Stimulated activated naive CD4-positive, alpha-beta T cell (primary cell): ENCODE measurements around the gene EID3.
"Not testable (repeated sequence)": the region's sequence is repeated elsewhere in the genome, so short reads cannot be mapped to it uniquely, and the experiment has no call there.

Source experiments
- DNase-seq, 6 experiments: peaks; one replicate each; lab custom pipeline; 2025; lab: John Stamatoyannopoulos, UW

The EID3 gene

DNA sequence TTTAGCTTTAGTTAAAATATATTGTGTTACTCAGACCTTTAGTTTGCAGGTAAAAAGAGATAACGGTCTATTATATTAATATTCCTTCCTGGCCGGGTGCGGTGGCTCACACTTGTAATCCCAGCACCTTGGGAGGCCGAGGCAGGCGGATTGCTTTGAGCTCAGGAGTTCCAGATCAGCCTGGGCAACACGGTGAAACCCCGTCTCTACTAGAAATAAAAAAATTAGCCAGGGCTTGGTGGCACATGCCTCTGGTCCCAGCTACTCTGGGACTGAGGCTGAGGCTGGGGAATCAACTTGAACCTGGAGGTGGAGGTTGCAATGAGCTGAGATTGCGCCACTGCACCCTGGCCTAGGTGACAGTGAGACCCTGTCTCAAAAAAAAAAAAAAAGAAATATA is 13.2 kb upstream of the EID3 start:
- no peak for DNase-seq

DNA sequence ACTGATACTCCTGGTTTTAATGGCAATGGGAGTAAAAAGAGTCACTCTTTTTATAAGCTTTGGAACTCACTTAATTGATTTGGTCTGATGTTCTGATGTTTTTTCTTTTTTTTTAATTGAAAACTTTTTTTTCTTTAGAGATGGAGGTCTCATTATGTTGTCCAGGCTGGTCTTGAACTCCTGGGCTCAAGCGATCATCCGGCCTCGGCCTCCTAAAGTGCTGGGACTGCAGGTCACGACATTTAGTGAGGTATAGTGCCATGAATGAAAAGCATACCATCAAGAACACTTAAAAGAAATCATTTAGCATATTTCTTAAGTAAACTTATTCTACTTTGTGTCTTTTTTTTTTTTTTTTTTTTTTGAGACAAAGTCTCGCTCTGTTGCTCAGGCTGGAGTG is 12.7 kb upstream of the EID3 start:
- no peak for DNase-seq

DNA sequence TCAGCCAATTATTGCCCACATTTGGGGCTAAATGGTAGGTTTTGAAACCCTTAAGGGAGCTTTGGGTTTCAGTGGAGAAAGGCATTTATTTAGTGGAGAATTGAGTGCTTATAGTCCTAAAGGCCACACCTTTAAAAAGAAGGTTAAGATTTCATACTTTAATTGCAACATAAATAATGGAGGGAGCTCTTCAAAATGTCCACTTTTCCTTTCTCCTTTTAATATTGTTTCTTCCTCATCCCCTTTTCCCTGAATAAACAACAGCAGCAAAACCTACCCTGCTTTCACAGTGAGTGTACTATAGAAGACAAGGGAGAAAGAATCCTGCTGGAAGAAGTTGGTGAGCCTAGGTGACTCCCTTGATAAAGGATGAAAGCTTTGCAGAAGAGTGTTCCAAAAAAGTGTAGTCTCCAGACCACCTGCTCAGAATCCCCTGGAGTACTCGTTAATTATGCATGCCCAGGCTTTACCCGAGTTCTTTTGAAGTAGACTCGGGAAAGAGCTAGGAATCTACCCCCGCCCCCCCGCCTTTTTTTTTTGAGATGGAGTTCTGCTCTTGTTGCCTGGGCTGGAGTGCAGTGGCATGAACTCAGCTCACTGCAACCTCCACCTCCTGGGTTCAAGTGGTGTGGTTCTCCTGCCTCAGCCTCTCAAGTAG is 11.5 kb upstream of the EID3 start:
- DNase-seq = no peak

DNA sequence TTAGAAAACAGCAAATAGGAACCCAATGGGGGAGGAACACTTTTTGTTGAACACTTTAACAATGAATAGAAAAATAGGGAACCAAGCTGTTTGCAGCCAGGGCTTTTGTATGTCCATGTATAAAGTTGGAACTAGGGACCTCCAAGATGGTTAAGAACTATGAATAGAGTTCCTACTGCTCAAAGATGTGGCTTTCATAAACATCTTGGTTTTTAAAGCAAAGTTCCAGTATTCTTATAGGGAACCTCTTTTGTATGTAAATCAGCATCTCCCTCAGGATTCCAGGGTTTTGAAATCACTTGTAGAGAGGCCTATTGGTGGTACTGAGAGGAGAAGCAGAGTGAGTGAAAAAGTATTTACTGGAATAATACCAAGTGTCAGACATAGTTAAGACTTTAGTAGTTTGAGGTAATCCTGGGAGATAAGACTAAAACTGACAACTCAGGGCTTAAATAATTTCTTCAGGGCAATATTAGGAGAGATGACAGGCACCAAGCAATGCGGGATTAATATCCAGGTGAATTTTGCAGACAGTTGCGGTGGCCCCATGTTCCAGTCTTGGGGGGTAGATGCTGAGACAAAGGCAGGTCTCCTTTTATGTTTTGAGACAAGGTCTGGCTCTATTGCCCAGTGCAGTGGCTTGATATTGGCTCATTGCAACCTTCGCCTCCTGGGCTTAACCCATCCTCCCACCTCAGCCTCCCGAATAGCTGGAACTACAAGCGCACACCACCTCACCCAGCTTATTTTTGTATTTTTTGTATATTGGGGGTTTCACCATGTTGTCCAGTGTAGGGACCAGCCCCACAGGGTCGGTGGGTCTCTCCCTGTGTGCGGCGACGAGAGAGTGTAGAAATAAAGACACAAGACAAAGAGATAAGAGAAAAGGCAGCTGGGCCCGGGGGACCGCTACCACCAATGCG is 10.4 kb upstream of the EID3 start:
- DNase-seq = no peak

DNA sequence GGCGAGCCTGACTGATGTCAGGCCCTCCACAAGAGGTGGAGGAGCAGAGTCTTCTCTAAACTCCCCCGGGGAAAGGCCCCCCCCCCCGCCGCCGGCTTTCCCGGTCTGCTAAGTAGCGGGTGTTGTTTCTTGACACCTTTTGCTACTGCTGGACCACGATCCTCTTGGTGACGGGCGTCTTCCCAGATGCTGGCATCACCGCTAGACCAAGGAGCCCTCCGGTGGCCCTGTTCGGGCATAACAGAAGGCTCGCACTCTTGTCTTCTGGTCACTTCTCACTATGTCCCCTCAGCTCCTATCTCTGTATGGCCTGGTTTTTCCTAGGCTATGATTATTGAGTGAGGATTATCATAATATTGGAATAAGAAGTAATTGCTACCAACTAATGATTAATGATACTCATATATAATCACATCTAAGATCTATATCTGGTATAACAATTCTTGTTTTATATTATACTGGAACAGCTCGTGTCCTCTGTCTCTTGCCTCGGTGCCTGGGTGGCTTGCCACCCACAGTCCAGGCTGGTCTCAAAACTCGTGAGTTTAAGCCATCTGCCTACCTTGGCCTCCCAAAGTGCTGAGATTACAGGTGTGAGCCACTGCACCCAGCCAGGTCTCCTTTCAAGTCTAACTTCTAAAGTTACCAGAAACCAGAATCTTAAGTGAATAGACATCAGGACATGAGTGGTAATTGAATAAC is 9.2 kb upstream of the EID3 start:
- DNase-seq = not testable (repeated sequence)

DNA sequence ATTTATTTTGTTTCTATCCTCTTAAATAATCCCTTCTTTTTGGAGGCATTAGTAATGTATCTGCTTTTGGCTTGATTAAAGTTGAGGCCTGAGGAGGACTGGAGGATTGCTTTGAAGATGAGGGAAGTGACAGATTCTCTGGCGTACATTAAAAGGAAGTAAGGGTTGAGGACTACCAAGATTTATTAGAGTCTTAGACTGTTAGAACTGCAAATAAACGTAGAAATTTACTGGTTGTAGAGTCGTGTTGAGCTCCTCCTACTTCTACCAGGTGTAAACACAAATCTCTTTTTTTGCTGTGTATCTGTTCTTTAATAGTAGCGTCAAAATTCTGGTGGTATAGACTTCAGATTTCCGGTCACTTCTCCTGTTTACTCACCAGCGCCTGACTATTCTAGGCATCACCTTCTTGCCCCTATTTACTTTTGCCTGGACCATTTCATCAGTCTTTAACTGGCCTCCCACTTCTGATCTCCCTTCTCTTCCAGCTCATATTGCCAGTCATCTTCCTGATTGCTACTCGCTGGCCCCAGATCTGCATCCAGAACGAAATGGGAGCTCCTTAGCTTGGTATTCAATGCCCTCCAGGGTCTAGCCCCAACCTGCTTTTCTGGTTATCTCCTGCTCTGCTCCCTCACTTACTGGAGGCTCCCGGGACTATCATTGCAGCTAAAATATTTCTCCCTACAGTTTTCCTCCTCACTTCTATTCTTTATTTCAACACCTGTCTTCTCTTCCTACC is 8.4 kb upstream of the EID3 start:
- no peak for DNase-seq

DNA sequence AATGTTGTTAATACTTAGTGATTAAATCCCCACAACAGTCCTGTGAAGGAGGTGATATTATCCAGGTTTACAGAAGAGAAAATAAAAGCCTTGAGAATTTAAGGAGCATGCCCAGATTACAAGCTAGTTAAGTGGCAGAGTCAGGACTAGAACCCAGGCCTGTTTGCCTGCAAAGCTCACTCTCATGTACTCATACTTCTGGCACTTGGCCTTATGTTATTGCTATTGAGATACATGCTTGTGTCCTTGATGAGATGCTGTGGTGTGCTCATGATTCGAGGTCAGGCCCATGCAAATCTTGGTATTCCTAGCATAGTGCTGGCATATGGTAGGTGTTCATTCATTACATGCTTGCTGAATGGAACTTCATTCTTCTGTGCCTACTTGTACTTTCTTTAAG is 7.6 kb upstream of the EID3 start:
- DNase-seq = no peak

DNA sequence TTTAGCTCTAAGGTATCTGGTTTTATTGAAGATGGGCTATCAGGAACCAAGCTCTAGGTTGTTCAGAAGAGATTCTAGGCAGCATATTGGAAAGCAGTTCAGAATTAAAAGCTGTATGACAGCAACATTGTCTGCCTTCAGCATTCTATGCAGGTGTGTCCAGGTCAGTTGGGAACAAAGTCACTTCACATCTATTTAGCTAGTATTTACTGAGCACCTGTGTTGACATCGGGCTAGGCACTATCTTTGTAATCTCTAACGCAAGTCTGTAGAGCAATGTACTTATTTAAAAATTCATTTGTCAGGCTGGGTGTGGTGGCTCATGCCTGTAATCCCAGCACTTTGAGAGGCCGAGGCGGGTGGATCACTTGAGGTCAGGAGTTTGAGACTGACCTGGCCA is 6.8 kb upstream of the EID3 start:
- DNase-seq = no peak

DNA sequence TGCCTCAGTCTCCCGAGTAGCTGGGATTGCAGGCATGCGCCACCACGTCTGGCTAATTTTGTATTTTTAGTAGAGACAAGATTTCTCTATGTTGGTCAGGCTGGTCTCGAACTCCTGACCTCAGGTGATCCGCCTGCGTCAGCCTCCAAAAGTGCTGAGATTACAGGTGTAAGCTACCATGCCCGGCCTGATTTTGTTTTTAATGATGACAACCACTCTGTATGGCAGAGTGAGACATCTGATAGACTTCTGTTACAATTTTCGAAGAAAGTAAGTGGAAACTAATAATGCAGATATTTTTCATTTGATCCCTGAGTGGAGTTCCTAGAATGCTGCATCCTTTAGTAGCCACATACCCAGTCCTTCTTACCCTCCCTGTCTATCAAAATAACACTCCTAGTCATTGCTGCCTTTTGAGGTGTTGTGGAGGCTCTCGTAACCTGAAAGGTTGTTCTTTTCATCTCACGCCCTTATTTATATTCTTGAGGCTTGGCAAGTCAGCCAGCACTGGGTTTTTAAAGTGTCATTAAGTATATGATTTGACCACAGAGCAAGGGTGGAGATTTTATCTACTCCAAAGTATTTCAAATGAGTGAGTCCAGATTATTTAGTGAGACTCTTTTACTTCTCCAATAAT is 5.9 kb upstream of the EID3 start:
- DNase-seq = no peak

DNA sequence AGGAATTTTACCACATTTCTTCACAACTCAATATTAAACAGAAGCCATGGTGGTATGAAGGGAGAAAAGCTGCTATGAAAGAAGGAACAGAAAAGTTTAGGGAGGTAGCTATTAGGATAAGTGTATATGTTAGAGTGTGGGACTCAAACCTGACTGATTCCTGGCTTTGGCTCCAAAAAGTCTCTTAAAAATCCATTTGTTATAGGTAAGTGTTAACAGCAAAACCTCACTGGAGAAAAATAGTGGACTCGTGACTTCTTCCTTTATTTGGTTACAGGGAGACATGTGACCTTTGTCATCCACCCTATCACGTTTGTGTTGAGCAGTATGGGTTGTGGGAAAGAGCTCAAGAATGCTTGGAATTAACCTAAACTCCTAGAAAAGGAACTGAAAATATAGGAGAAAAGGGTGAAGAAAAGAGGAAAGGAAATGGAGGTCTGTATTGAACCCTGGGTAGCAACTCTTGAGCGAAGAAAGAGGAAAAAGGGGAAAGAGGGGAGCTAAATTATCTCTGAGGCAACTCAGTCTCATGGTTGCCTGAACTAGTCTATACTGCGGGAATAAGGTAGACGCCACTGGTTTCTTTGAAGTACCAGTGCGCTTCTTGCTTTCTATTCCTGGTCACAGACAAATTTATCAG is 3.6 kb upstream of the EID3 start:
- DNase-seq = no peak

DNA sequence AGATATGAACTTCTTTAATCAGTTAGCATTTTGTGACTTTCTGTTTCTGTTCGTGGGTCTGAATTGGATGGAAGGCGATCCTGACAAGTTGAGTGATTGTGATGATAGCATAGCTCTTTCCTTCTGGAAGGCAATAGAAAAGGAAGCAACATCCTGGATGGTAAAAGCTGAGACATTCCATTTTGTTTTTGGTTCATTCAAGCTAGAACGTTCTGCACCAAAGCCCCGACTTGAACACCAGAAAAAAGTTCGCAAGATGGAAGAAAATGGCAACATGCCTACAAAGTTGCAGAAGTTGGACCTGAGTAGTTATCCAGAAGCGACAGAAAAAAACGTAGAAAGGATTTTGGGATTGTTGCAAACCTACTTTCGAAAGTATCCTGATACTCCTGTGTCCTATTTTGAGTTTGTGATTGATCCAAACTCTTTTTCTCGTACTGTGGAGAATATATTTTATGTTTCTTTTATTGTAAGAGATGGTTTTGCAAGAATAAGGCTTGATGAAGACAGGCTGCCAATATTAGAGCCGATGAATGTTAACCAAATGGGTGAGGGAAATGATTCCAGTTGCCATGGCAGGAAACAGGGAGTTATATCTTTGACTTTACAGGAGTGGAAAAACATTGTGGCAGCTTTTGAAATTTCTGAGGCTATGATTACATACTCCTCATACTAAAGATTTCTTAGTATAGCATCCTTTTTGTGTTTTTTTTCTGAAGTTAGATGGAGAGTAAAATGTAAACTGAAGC is 896 bp downstream of the EID3 start:
- peak in 1 of 6 experiments; percentile 19 for DNase-seq

DNA sequence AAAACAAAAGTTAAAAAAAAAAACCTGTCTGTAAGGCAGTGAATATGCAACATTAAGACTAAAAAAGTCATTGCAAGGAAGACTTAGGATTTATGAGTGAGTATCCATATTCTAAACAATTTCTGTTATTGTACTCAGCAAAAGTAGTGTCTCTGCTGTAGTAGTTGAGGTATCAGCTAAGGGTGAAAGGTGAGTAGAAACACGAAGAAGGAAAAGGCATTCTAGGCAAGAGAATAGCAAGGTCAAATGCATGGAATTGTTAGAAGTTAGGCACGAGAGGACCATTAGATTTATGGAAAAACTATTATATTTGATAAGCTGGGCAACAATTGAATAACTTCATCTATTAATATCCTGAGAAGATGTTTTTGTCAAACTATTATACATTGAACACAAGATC is 1.8 kb downstream of the EID3 start:
- DNase-seq = no peak

DNA sequence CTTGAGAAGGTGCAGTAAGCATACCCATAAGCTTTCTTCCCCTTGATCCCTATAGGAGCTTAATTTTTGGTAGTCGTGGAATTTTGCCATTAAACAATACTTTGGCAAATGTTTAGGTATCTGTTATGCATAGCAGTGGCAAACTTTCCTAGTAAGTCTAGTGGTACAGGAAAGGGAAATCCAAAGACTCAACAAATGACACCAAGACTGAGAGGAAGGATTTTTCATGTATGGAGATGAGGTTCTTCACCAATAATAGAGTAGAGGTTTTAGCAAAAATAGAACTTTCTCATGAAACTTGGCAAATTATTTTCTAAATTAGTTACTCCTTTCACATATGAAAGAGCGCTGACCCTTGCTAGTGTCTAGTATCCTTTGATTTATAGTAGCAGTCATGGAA is 2.8 kb downstream of the EID3 start:
- no peak for DNase-seq

DNA sequence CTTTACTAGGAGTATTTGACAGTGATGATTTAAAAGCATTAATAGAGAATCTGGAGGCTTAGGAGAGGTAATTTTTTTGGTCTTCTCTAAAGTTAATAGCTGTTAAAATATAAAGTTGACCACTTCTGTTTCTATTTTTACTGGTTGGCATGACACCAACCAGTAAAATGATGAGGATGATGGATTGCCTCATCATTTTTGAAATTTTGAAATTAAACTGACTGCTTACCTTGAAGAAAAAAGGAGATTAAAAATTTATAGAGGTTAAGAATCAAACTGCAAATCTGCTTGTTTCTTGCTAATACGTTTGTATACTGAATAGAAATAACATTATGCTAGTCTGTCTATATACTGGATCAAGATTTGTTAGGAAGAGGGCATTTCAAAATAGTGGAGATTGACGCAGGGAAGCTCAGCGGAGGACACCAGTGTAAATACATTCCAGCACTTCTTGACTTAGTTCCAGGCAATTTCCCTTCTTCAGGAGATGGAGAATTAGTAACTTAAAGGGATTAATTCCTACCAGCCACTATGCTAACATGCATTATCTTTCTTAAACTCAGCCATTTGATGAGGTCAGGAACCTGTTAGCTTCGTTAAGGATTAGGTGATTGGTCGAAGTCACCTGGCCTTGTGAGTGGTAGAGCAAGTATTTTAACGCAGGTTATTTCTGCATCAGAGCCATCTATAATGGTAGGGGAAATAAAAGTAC is 3.6 kb downstream of the EID3 start:
- no peak for DNase-seq

DNA sequence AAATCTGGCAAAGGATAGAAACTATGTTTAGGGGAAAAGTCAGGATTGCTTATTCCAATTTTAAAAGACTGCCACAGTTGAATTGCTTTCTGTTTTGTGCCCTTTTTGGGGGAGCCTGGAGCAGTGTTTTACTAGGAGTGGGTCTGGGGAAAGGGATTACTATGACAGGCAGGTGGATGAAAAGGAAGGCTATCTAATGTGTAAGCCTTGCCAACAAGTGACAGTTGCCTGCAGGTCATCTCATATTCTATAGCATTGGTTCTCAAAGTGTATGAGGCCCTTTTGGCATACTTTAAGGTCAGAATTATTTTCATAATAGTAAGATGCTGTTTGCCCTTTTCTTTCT is 4.1 kb downstream of the EID3 start:
- no peak for DNase-seq

DNA sequence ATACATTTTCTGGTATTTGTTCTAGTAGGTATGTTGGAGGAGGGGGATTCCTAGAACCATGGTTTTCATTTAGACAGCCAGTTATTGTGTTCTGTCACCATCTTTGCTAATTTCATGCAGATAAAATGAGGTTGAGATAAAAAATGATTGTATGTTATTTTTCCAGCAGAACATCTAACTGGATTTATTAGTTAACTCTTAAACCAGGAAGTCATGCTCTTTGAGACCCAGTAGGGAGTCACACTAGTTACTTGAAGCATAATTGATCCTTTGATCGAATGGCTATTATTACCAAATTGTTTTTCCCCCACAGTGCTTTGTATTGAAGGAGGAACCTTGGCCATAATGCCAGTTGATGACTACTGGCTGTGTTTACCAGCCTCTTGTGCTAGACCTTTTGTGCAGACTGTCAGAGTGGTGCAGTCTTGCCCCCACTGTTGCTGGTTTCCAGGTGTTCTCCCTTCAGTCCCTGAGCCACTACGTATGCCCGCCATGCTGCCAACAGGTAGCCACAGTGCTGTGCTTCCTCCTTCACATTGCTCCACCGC is 6.0 kb downstream of the EID3 start:
- no peak for DNase-seq

DNA sequence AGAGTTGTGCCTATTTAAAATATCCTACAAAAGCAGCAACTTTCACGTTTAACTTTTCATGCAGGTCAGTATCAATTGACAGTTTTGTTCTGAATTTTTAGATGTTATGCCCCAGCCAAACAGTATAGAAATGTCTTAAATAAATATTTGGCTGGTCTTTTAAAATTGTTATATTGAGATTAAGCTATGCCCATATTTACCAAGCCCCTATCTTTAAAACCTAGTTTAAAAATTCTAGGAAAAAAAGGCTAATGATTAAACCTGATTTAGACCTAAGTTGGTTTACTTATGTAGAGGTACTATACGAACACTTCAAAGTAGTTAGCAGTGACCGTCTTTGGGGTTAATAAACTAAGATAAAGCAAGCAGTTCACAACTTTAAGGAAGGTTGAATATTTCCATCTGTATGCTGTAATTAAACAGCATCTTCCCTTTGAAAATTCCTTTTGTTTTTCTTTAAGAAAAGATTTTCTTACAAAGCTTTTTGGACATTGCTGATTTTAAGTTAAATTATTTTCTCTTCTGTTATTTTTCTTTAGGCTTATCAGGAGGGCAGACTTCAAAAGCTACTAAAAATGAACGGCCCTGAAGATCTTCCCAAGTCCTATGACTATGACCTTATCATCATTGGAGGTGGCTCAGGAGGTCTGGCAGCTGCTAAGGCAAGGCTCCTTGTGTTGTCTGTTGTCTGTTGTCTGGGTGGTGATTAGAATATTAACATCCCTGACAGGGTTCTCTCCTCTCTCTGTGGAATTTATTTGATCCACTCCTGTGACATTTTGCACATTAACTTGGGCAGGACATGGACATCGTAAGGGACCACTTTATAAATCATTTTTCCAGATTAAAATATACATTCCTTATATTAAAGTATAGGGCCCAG is 7.5 kb downstream of the EID3 start:
- no peak for DNase-seq

DNA sequence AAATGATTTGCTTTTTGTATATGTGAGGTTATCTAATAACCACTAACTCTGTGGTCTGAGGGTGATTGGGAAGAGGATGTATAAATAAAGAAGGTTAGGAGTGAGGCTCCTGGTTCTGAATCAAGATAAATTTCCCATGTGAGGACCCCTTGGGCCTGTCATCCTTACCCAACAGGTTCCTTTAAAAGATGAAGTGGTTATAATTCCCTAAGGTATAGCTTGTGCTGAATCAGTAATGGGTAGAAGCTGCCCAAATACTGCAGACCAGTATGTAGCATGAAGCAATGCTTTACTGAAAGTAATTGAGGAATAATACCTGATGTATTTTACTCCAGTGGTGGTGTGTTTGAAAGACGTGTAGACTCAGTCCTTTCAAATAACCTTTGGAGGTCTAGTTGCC is 8.7 kb downstream of the EID3 start:
- DNase-seq = no peak

DNA sequence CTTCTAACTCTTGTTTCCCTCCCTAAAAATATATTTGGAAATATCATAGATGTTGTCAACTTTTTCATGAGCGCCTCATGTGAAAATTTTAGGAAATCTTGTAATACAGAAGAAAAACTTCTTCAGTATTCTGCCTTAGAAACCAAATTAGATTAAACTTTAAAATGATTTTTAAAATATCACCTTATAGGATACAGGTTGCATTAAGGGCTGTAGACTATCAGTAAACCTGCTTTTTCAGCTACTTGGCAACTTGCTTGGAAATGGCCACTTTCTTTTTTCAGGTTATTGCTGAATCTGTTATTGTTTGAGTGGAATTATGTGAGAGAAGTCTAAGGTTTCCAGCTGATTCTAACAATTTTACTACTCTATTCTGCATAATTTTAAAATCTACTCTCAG is 9.1 kb downstream of the EID3 start:
- no peak for DNase-seq
